Amygdala (tissue), 56 donors: ENCODE measurements around the gene GUK1.

Experiments
- DNase-seq, 56 donors: peaks; one replicate each; lab custom pipeline; 2025; lab: John Stamatoyannopoulos, UW

GUK1 gene

GRCh38 chr1:228120857-228121489 is 19.1 kb upstream of the GUK1 start:
- DNase-seq: no peak

DNA sequence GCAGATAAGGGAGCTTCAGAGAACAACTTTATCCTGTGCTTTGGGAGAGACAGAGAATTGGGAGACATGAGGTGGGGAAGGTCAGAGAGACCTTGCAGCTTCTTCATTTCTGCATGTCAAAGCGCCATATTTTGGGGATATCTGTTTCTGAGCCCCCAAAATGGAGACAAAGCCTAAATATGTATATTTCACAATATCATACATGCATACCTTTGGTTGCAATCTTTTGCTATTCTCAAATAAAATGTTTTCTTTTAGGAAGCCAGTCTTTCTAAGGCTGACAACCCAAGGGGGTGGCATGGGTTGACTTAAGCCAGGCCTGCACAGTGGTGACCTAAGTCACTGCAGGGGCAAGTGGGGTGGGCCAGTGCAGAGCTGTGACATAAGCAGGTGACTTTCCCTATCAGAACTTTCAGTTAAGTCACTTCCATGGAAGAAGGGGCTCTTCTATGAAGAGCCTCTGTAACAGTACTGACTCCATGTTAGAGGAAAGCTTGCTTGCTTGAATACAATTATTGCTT is 17.1 kb upstream of the GUK1 start:
- no peak for DNase-seq

GRCh38 chr1:228123505-228123904 is 16.6 kb upstream of the GUK1 start:
- DNase-seq: no peak

DNA sequence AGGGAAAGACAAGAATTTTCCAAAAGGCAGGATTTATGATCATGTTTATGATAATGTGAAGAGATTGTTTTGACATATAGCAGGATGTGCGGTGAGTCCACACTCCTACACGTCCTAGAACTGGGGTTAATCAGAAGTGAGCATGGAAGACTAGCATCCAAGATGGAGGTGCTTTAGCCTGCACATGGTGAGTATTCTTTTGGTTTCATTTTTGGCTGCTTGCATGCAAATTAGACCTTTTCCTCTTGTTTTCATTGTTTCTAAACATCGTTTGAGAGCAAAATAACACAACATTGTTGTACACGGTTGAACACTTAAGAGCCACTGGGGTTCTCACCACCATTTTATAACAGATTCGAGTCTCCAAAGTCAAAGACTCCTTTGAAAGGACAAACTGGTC is 14.9 kb upstream of the GUK1 start:
- DNase-seq: no peak

- no peak for DNase-seq
Measured at GRCh38 chr1:228131766-228132165, 8.3 kb upstream of the GUK1 start.

DNA sequence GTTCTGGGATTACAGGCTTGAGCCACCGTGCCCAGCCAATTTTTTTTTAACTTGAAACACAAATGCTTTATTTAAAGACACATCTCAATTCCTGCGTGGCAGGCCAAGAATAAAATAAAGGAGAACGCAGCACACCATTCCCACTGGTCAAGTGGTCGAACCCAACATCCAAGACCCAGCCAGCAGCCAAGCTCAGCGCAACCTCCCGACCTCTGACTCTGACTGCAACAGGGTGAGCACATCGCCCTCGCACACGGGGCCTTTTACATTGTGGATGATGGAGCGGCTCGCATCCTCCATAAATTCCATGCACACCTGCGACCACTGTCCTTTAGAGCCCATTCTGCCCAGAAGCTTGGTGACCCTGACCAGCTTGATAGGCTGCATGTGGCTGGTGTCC is 5.5 kb upstream of the GUK1 start:
- no peak for DNase-seq

GRCh38 chr1:228136901-228137300 is 3.2 kb upstream of the GUK1 start:
- DNase-seq: no peak

- DNase-seq: no peak
Measured at GRCh38 chr1:228139406-228139930, 611 bp upstream of the GUK1 start.

DNA sequence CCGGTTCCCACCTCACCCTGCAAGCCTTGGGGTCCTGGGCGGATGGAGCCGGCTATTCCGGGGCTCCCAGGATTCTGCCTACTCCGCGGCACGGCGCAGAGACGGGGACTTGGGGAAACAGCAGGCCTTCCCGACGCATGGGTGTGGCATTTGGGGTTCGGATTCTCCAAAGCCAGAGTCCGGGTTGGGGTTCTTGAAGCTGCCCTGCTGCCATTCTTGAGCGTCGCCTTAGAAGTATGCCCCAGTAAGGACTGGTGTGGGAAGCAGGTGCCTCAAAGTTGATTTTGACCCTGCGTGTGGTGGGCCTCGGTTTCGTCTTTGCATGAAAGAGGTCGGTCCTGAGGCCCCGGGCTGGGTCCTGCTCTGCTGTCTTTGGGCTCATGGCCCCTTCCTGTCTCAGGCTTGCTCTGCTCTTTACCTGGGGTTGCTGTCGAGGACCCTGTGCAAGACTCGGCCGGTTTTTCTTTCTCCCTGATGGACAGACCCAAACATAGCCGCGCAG is 696 bp downstream of the GUK1 start:
- no peak for DNase-seq

DNA sequence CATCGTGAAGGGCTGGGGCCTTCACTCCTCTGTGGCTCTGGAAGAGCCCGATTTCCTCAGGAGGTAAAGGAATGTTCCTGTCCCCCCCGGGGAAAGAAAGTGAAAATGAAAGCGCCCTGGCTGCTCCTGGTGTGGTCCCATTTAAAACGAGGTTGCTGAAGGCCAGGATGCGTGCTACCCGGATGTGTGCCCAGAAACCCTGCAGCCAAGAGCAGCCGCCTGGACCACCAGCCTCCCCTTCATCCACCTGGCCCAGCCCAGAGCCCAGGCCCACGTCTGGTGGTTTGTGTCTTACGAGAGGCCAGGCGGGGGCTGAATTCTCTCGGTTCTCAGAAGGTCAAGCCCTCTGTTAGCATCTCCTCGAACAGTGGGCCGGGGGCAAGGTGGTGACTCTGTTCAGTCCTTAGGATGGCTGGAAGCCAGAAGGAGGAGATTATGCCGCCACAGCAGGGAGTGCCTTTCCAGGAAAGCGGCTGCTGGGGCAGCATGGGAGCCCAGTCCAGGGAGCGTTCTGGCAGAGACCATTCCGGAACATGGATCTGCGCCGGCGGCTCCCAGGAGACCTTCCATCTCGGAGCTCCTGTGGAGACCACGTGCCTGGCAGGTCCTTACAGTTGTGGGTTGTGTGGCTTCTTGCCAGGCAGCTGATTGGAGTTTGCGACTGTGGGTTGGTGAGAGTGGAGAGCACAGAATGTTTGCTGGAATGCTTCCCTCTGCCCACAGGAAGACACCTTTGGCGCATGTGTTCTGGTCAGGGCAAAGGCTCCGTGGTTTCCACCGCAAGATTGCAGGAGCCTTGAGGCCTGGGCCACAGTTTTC is 1.4 kb downstream of the GUK1 start:
- DNase-seq: peak in 13 of 56 donors; percentile 12 to 46 (median 35)

DNA sequence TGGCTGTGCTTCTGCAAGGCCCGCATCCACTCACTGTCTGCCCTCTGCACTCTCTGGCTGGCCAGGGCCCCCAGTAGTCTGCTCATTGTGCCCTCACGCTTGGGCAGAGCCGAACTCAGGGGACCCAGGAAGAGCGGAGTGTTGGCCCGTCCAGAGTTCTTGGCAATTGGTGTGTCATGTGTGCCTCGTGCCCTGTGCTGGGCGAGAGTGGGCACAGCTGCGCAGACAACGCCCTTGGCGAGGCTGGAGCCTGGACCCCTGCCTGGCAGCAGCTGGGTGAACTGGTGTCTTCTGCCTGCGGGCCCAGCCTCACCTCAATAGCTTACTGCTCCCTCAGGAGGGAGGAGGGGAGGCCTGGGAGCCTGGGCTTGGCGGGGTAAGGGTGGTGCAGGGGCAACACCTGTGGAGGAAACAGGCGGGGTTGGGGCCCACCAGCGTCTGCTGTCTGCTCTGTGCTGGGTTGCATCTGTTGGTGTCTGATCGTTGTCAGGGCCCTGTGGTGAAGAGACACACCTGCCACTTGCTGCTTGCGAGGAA is 2.1 kb downstream of the GUK1 start:
- DNase-seq: no peak

DNA sequence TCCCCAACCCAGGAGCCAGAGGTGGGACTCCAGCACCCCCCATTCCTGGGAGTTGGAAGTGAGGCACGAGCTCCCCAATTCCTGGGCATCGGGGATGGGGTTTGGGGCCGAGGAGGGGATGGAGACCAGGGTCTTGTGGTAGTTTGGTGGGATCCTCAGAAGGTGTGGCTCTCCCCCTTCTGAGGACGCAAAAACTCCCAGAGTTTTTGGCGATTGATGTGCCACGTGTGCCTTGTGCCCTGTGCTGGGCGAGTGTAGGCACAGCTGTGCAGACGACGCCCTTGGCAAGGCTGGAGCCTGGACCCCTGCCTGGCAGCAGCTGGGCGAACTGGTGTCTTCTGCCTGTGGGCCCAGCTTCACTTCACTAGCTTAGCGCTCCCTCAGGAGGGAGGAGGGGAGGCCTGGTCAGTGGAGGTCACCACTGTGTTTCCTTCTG is 2.6 kb downstream of the GUK1 start:
- DNase-seq: peak in 6 of 56 donors; percentile 14 to 46 (median 37)

DNA sequence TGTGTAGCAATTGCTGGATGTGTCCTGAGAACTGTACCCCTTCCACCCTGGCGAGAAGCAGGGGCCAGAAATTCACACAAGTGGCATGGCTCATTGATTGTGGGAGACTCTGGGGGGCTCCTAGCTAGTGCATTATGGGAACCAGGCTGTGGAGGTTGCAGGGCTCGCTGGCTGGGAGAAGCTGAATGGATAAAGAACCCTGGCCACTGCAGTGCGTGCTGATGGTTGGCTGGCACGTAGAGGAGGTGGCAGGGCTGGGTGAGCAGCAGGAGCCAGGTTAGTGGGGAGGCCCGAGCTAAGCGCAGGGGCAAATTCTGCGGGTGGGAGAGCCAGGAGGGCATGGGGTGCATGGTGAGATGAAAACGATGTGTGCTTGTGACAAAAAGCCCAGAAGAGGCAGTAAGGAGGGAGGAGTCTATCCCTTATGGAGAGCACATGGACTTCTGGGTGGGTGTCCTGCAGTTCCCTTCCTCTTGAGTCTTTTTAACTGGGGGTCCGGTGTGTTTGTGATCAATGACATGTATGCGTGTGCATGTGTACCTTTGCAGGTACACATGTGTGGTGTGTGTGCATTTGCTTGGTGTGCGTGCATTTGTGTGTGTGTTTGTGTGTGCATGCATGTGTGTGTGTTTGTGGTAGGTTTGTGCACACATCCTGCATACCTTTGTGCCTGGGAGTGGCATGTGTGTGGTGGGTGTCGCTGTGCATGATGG is 3.6 kb downstream of the GUK1 start:
- no peak for DNase-seq

GRCh38 chr1:228144193-228144992 is 4.3 kb downstream of the GUK1 start:
- DNase-seq: no peak

- DNase-seq: no peak
Measured at GRCh38 chr1:228144993-228145343, 4.9 kb downstream of the GUK1 start.

DNA sequence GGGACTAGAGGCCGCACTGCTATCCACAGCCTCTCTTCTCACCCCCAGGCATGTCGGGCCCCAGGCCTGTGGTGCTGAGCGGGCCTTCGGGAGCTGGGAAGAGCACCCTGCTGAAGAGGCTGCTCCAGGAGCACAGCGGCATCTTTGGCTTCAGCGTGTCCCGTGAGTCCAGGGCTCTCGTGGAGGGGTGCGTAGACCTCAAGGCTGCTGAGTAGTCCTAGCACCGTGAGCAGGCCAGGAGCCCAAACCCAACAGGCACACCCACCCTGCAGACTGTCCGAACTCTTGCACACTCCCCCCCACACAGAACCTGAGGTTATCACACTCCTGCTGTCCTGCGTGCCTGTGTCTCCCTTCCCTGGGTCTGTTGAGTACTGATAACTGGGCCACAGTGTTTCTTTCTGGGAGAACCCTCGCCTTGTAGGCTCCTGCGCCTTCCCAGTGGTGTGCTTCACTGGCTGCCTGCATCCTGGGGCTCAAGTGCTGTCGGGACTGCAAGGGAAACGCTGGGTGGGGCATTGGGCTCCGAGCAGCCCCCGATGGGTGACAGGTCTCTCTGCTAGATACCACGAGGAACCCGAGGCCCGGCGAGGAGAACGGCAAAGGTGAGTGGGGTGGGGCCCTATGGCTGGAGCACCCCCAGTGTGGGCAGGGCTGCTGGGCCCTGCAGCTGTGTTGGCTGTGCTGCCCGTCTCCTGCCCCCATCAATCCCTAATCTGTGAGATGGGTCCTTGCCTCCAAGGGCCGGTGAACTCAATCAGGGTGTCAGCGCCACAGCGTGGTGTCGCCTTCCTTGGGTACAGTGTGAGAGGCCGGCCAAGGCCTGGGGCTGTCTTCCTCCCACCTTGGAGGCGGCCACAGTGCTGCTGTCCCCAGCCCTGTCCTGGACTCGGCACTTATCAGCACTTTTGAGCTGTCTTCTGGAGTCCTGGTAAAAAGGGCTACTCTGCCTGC is 5.7 kb downstream of the GUK1 start:
- DNase-seq: no peak

DNA sequence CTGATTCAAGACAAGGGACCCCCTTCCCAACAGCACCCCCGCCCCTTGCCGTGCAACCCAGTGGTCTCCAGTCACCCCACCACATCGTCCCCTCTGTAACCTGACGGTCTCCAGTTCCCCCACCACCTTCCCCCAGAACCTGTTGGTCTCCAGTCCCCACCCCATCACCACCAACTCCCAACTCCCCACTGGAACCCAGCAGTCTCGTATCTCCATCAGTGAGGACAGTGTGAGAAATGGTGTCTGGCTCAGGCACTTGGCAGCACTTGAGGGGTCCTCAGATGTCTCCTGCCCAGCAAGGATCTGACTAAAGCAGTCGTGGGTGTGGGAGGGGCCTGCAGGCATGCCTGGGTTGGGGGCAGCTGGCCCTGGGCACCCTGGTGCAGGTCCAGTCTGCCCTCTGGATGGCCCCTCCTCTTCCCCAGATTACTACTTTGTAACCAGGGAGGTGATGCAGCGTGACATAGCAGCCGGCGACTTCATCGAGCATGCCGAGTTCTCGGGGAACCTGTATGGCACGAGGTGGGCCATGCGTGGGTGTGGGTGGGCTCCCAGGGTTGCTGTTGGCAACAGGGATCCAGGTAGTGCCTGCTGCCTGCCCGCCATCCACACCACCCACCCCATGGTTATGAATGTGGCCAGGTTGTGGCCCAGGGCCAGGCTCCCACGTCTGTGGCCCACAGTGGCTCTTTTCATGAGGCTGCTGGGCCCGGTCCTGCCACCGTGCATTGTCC is 6.5 kb downstream of the GUK1 start:
- no peak for DNase-seq

DNA sequence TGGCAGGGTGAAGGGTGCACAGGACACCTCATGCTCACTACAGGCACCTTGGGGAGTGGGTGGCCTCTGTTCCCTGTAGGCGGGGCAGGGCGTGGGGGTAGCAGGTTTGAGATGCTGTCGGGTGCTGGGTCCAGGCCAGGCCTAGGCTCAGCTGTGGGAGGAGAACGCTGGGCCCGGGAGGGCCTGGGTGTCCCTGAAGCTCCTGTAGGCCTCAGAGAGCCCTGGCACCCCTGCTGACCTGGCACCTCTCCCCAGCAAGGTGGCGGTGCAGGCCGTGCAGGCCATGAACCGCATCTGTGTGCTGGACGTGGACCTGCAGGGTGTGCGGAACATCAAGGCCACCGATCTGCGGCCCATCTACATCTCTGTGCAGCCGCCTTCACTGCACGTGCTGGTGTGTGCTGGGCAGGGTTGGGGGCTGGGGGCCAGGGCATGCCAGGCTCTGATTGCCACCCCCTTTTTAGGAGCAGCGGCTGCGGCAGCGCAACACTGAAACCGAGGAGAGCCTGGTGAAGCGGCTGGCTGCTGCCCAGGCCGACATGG is 7.1 kb downstream of the GUK1 start:
- no peak for DNase-seq
